Left ventricle myocardium superior (tissue), 1 donor: ENCODE measurements around the gene PTH1R. TPM values are rescaled to one million over a fixed set of nuclear protein-coding genes. Genes with fewer than 3 reads are reported as not detected.

Source experiments
- ATAC-seq: fragments of 200-7000 bp; cut with Tn5 transposase; one replicate; pipeline ENCODE4 v1.9.1; 2020; ENCODE audit warnings: mild to moderate bottlenecking, moderate library complexity
- DNase-seq: peaks from one replicate; pipeline ENCODE4 v3.0.0-alpha.2; 2020
- intact Hi-C: fragments of 100-400 bp; cut with micrococcal nuclease; formaldehyde crosslinking; loops from one replicate; pipeline ENCODE4 v1.11.0; 2022
- total RNA-seq: library from RNA; stranded (reverse); fragmentation: NEBNext Ultra II Directional; extraction: Animal tissue kit (Norgen Biotek cat#: 25700); gene quantifications from one replicate; pipeline ENCODE4 v1.2.1, GENCODE V29; 2021
- donor health status: DM: no; HTN: yes; CAD: no; lungs with severe emphysema.

The PTH1R gene
- total RNA-seq, 1 donor from 2014 or later = 13.0 TPM

- ATAC-seq (no peak), DNase-seq (no peak)
- intact Hi-C loops = no loop called here
Measured at GRCh38 chr3:46918202-46918601, 40.7 kb downstream of the PTH1R start.

GRCh38 chr3:46918634-46919033, 41.1 kb downstream of the PTH1R start:
- intact Hi-C loops = no loop called here
- ATAC-seq = no peak
- DNase-seq = no peak

- intact Hi-C loops = no loop called here
- ATAC-seq (no peak), DNase-seq (no peak)
Measured at GRCh38 chr3:46921041-46921440, 43.5 kb downstream of the PTH1R start.

- no peak for DNase-seq
- no peak for ATAC-seq
Measured at GRCh38 chr3:46921871-46922271, 44.4 kb downstream of the PTH1R start.

GRCh38 chr3:46922426-46922825, 44.9 kb downstream of the PTH1R start:
- intact Hi-C loops = no loop called here
- no peak for ATAC-seq
- DNase-seq = no peak

More at GRCh38 chr3:46921871-46922271, 44.4 kb downstream of the PTH1R start:
- intact Hi-C loops = no loop called here

GRCh38 chr3:46922871-46923558, 45.5 kb downstream of the PTH1R start:
- DNase-seq (no peak), ATAC-seq (no peak)
- intact Hi-C loops = no loop called here

- ATAC-seq = peak; percentile 29
- no peak for DNase-seq
- intact Hi-C loops = no loop called here
Measured at GRCh38 chr3:46923559-46924350, 46.2 kb downstream of the PTH1R start.

GRCh38 chr3:46924921-46925584, 47.5 kb downstream of the PTH1R start:
- ATAC-seq (no peak), DNase-seq (no peak)
- intact Hi-C loops = loop anchor here (5.0 kb wide), 1 partner anchor 72 kb away; no protein-coding TSS in a partner anchor

- ATAC-seq (peak; percentile 80), DNase-seq (peak; percentile 91)
- intact Hi-C loops = loop anchor here (5.0 kb wide), 1 partner anchor 72 kb away; no protein-coding TSS in a partner anchor
Measured at GRCh38 chr3:46925585-46925934, 48.0 kb downstream of the PTH1R start.

GRCh38 chr3:46926039-46926438, 48.5 kb downstream of the PTH1R start:
- DNase-seq (no peak), ATAC-seq (peak; percentile 16)
- intact Hi-C loops = loop anchor here (5.0 kb wide), 1 partner anchor 71 kb away; no protein-coding TSS in a partner anchor

GRCh38 chr3:46926447-46926846, 48.9 kb downstream of the PTH1R start:
- intact Hi-C loops = loop anchor here (5.0 kb wide), 1 partner anchor 71 kb away; no protein-coding TSS in a partner anchor
- no peak for DNase-seq
- ATAC-seq = no peak

- ATAC-seq (no peak), DNase-seq (peak; percentile 40)
- intact Hi-C loops = loop anchor here (5.0 kb wide), 1 partner anchor 70 kb away; no protein-coding TSS in a partner anchor
Measured at GRCh38 chr3:46926871-46927717, 49.6 kb downstream of the PTH1R start.

- intact Hi-C loops = loop anchor here (5.0 kb wide), 1 partner anchor 70 kb away; no protein-coding TSS in a partner anchor
- no peak for DNase-seq
- no peak for ATAC-seq
Measured at GRCh38 chr3:46927718-46928073, 50.2 kb downstream of the PTH1R start.

- DNase-seq (no peak), ATAC-seq (no peak)
- intact Hi-C loops = loop anchor here (5.0 kb wide), 1 partner anchor 69 kb away; no protein-coding TSS in a partner anchor
Measured at GRCh38 chr3:46928282-46928681, 50.8 kb downstream of the PTH1R start.

GRCh38 chr3:46929324-46929723, 51.8 kb downstream of the PTH1R start:
- peak; percentile 80 for DNase-seq
- ATAC-seq = peak; percentile 73
- intact Hi-C loops = loop anchor here (5.0 kb wide), 1 partner anchor 68 kb away; no protein-coding TSS in a partner anchor

GRCh38 chr3:46930166-46930944, 52.8 kb downstream of the PTH1R start:
- no peak for ATAC-seq
- intact Hi-C loops = no loop called here
- DNase-seq = peak; percentile 48

- ATAC-seq (no peak), DNase-seq (no peak)
- intact Hi-C loops = no loop called here
Measured at GRCh38 chr3:46930945-46931403, 53.5 kb downstream of the PTH1R start.
